Neural crest cell (in vitro differentiated cells): ENCODE results near the gene LMX1B. TPM values are rescaled to one million over a fixed set of nuclear protein-coding genes. Genes with fewer than 3 reads are reported as not detected.

Source experiments
- DNase-seq: peaks from one replicate; pipeline ENCODE4 v3.0.0; 2021; ENCODE audit warnings: low read depth, mixed read lengths, low spot score
- H3K27ac Mint-ChIP-seq: one replicate; pipeline ENCODE4 v1.8.0; 2021; ENCODE audit warnings: mild to moderate bottlenecking, mixed read lengths; ENCODE audit not compliant: unreplicated experiment
- H3K27me3 Mint-ChIP-seq: 2 replicates; pipeline ENCODE4 v1.8.0; 2021; ENCODE audit warnings: low read depth, mild to moderate bottlenecking, mixed read lengths
- H3K36me3 Mint-ChIP-seq: 2 replicates; pipeline ENCODE4 v1.8.0; 2021; ENCODE audit warnings: low read depth, mild to moderate bottlenecking, mixed read lengths
- H3K4me1 Mint-ChIP-seq: 2 replicates; pipeline ENCODE4 v1.8.0; 2021; ENCODE audit warnings: mixed read lengths
- H3K4me3 Mint-ChIP-seq: one replicate; pipeline ENCODE4 v1.8.0; 2021; ENCODE audit warnings: mild to moderate bottlenecking, mixed read lengths
- H3K9me3 Mint-ChIP-seq: 2 replicates; pipeline ENCODE4 v1.8.0; 2021; ENCODE audit warnings: mixed read lengths
- total RNA-seq: library from RNA; stranded (reverse); gene quantifications from 2 replicates; pipeline ENCODE4 v1.2.1, GENCODE V29; 2021
- TF ChIP-seq, protein P1 (sequence below): fragments of 200-600 bp; sonication (generic); conservative IDR thresholded peaks from 2 replicates; pipeline ENCODE4 v1.5.0; 2021; ENCODE audit warnings: antibody characterized with exemption, mild to moderate bottlenecking

LMX1B gene
- total RNA-seq, 1 donor from 2014 or later: 10.5 TPM

DNA sequence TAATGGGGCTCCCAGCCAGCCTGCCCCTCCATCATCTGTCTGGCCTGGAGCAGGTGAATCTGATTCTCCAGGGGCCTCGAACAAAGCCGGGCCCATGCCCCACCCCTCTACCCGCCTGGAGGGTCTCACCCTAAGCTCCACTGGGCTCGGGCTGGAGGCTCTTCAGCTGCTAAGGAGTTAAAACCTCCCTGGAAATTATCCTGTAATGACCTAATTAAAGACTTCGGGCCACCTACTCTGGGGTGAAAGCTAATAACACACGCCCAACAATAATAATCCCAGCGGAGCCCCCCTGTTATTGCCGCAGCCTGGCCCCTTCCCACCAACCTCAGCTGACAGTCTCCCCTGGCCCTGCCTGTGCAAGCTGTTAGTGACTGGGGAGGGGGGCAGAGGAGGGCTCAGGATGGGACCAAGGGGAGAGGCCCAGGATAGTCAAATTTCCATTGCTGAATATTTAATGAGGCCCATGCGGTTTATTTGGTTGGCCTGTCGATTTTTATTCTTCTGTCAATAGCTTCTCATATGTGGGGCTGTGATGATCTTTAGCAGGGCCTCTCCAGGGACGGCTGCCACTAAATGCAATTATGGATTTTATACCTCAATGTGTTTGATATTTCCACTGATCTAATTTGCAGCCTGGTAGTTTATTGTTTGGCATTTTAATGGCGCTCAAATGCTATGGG lies 25.7 kb downstream of the LMX1B start:
- H3K27ac Mint-ChIP-seq: no peak overlapping the region
- peaks cover 15% of the 10 kb centered on the region for H3K4me1 Mint-ChIP-seq
- H3K36me3 Mint-ChIP-seq: no peaks in the 10 kb centered on the region
- TF ChIP-seq, protein P1, sequence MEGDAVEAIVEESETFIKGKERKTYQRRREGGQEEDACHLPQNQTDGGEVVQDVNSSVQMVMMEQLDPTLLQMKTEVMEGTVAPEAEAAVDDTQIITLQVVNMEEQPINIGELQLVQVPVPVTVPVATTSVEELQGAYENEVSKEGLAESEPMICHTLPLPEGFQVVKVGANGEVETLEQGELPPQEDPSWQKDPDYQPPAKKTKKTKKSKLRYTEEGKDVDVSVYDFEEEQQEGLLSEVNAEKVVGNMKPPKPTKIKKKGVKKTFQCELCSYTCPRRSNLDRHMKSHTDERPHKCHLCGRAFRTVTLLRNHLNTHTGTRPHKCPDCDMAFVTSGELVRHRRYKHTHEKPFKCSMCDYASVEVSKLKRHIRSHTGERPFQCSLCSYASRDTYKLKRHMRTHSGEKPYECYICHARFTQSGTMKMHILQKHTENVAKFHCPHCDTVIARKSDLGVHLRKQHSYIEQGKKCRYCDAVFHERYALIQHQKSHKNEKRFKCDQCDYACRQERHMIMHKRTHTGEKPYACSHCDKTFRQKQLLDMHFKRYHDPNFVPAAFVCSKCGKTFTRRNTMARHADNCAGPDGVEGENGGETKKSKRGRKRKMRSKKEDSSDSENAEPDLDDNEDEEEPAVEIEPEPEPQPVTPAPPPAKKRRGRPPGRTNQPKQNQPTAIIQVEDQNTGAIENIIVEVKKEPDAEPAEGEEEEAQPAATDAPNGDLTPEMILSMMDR: no peak
- no peaks in the 10 kb centered on the region for H3K9me3 Mint-ChIP-seq
- peaks cover 87% of the 10 kb centered on the region for H3K27me3 Mint-ChIP-seq
- no peak overlapping the region for H3K4me3 Mint-ChIP-seq
- DNase-seq: no peak

GRCh38 chr9:126641118-126641851 lies 27.6 kb downstream of the LMX1B start:
- Mint-ChIP-seq H3K9me3 (no peaks in the 10 kb centered on the region), H3K4me1 (peaks cover 11% of the 10 kb centered on the region), H3K27ac (no peak overlapping the region), H3K36me3 (no peaks in the 10 kb centered on the region), H3K27me3 (peaks cover 90% of the 10 kb centered on the region), H3K4me3 (no peak overlapping the region)
- TF ChIP-seq, protein P1: no peak
- DNase-seq: no peak

- TF ChIP-seq, protein P1: no peak
- H3K27ac Mint-ChIP-seq: peak overlapping the region; percentile 67
- H3K4me3 Mint-ChIP-seq: no peak overlapping the region
- no peaks in the 10 kb centered on the region for H3K36me3 Mint-ChIP-seq
- DNase-seq: no peak
- H3K9me3 Mint-ChIP-seq: no peaks in the 10 kb centered on the region
- H3K27me3 Mint-ChIP-seq: peaks cover 87% of the 10 kb centered on the region
- peaks cover 7% of the 10 kb centered on the region for H3K4me1 Mint-ChIP-seq
Observed at GRCh38 chr9:126642010-126642744, 28.4 kb downstream of the LMX1B start.

DNA sequence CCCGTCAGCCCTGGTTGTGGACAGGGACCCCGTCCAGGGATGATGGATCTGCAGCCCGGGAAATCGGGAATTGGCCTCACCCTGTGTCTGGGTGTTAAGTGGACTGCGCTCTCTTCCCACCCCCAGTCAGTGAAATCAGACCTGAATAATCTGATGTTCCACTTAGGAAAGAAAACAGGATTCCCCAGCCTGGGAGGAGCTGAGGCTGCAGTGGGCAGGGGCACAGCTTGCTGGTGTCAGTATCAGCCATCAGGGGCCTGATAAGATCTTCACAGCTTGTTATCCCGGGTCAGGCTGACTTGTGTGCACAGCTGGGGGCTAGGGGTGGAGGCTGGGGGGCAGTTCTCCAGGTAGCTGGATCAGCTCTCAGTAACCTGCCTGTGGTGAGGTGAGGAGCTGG lies 29.1 kb downstream of the LMX1B start:
- Mint-ChIP-seq H3K9me3 (no peaks in the 10 kb centered on the region), H3K4me1 (peaks cover 13% of the 10 kb centered on the region), H3K27ac (no peak overlapping the region), H3K27me3 (peaks cover 89% of the 10 kb centered on the region), H3K36me3 (no peaks in the 10 kb centered on the region), H3K4me3 (no peak overlapping the region)
- no peak for DNase-seq
- TF ChIP-seq, protein P1: no peak

DNA sequence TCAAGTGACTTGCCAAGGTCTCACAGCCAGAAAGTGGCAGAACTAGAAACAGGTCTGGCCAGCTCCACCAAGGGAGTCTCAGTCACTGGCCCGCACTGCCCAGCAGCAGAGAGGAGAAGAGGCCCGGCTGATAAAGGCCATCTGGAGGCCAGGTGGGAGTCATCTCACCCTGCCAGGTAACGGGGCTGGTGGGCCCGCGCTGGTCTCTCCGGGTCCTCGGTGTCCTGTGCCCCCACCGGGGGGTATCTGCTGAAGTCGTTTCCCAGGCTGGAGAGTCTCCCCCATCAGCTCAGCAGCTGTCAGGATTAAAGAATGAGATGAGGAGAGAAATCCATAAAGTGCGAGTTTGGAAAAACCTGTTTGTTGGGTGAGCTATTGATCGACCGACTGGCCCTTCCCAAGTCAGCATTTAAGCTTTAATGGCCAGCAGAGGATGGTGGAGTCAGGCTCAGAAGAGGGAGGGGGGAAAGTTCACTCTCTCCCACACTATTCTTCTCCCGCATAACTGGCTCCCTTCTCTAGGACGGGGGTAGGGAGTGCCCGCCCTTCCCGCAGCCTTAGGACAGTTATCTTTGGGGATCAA lies 30.3 kb downstream of the LMX1B start:
- no peak for DNase-seq
- H3K27me3 Mint-ChIP-seq: peaks cover 86% of the 10 kb centered on the region
- H3K36me3 Mint-ChIP-seq: no peaks in the 10 kb centered on the region
- peaks cover 12% of the 10 kb centered on the region for H3K4me1 Mint-ChIP-seq
- H3K4me3 Mint-ChIP-seq: no peak overlapping the region
- no peak overlapping the region for H3K27ac Mint-ChIP-seq
- TF ChIP-seq, protein P1: no peak
- H3K9me3 Mint-ChIP-seq: no peaks in the 10 kb centered on the region
